ENCODE measurements around the gene SLC17A1.

Gene SLC17A1

GRCh38 chr6:25787428-25787827 is 44.4 kb downstream of the SLC17A1 start:
- TF ChIP-seq CTCF (IDR thresholded peaks at IDR 0.05; ENCODE audit: low read depth, low read length, missing control alignments), result no peak
- Histone ChIP-seq H3K4me3 (ENCODE audit: low read depth, low read length) (no peak overlapping the region), H3K27me3 (replicated peaks) (no peaks in the 10 kb centered on the region), H3K36me3 (replicated peaks) (no peaks in the 10 kb centered on the region), H3K27ac (no peak overlapping the region)
- DNase-seq, result no peak
- in situ Hi-C loops (cut with HindIII; ENCODE audit: low pct_ligation_motif_present, low sequenced_read_pairs), result no loop called here

GRCh38 chr6:25781134-25781533 is 50.7 kb downstream of the SLC17A1 start:
- no peak for TF ChIP-seq CTCF (IDR thresholded peaks at IDR 0.05; ENCODE audit: low read depth, low read length, missing control alignments)
- no peak overlapping the region for H3K27ac ChIP-seq
- H3K27me3 ChIP-seq (replicated peaks), result no peaks in the 10 kb centered on the region
- H3K4me3 ChIP-seq (ENCODE audit: low read depth, low read length), result no peak overlapping the region
- no peaks in the 10 kb centered on the region for H3K36me3 ChIP-seq (replicated peaks)
- in situ Hi-C loops (cut with HindIII; ENCODE audit: low pct_ligation_motif_present, low sequenced_read_pairs), result no loop called here
- no peak for DNase-seq

- Histone ChIP-seq H3K27me3 (replicated peaks) (no peaks in the 10 kb centered on the region), H3K36me3 (replicated peaks) (no peaks in the 10 kb centered on the region), H3K27ac (no peak overlapping the region), H3K4me3 (ENCODE audit: low read depth, low read length) (no peak overlapping the region)
- in situ Hi-C loops (cut with HindIII; ENCODE audit: low pct_ligation_motif_present, low sequenced_read_pairs), result no loop called here
- DNase-seq, result no peak
- TF ChIP-seq CTCF (IDR thresholded peaks at IDR 0.05; ENCODE audit: low read depth, low read length, missing control alignments), result no peak
Measured at GRCh38 chr6:25777856-25778649, 53.8 kb downstream of the SLC17A1 start.

- H3K27ac ChIP-seq, result no peak overlapping the region
- no peak overlapping the region for H3K4me3 ChIP-seq (ENCODE audit: low read depth, low read length)
- DNase-seq, result no peak
- TF ChIP-seq CTCF (IDR thresholded peaks at IDR 0.05; ENCODE audit: low read depth, low read length, missing control alignments), result no peak
- H3K36me3 ChIP-seq (replicated peaks), result no peaks in the 10 kb centered on the region
- H3K27me3 ChIP-seq (replicated peaks), result no peaks in the 10 kb centered on the region
- in situ Hi-C loops (cut with HindIII; ENCODE audit: low pct_ligation_motif_present, low sequenced_read_pairs), result no loop called here
Measured at GRCh38 chr6:25777031-25777430, 54.8 kb downstream of the SLC17A1 start.

GRCh38 chr6:25774120-25774715 is 57.6 kb downstream of the SLC17A1 start:
- in situ Hi-C loops (cut with HindIII; ENCODE audit: low pct_ligation_motif_present, low sequenced_read_pairs), result no loop called here
- Histone ChIP-seq H3K36me3 (replicated peaks) (no peaks in the 10 kb centered on the region), H3K27ac (no peak overlapping the region), H3K27me3 (replicated peaks) (no peaks in the 10 kb centered on the region), H3K4me3 (ENCODE audit: low read depth, low read length) (no peak overlapping the region)
- no peak for DNase-seq
- TF ChIP-seq CTCF (IDR thresholded peaks at IDR 0.05; ENCODE audit: low read depth, low read length, missing control alignments), result no peak

Data from brain microvascular endothelial cell (primary cell).